Brain microvascular endothelial cell (primary cell): ENCODE data around the gene DTX4.

Experiments used
- DNase-seq: peaks from one replicate; pipeline ENCODE4 v3.0.0-alpha.2; 2020
- H3K27ac ChIP-seq: fragments of 250-450 bp; sonication (Bioruptor Pico); 2 replicates; pipeline ENCODE4 v1.5.1; 2020; ENCODE audit warnings: mild to moderate bottlenecking, moderate library complexity
- H3K27me3 ChIP-seq: fragments of 250-450 bp; sonication (Bioruptor Pico); replicated peaks from 2 replicates; pipeline ENCODE4 v1.5.1; 2020; ENCODE audit warnings: mild to moderate bottlenecking
- H3K36me3 ChIP-seq: fragments of 250-450 bp; sonication (Bioruptor Pico); replicated peaks from 2 replicates; pipeline ENCODE4 v1.5.1; 2020; ENCODE audit warnings: mild to moderate bottlenecking
- H3K4me3 ChIP-seq: 2 replicates; pipeline ENCODE4 v1.5.1; 2011; ENCODE audit warnings: low read depth, mild to moderate bottlenecking, control low read depth, low read length, moderate library complexity
- in situ Hi-C: cut with HindIII; loops from 2 replicates; pipeline ENCODE4 v1.10.0; 2017; ENCODE audit warnings: low sequenced_read_pairs, low pct_ligation_motif_present
- TF ChIP-seq, protein P1 (sequence below): IDR thresholded peaks from 2 replicates; pipeline ENCODE4 v1.5.1; 2011; ENCODE audit warnings: low read depth, mild to moderate bottlenecking, moderate library complexity, low read length, control low read depth, inconsistent platforms; ENCODE audit errors: missing control alignments

DTX4 gene

DNA sequence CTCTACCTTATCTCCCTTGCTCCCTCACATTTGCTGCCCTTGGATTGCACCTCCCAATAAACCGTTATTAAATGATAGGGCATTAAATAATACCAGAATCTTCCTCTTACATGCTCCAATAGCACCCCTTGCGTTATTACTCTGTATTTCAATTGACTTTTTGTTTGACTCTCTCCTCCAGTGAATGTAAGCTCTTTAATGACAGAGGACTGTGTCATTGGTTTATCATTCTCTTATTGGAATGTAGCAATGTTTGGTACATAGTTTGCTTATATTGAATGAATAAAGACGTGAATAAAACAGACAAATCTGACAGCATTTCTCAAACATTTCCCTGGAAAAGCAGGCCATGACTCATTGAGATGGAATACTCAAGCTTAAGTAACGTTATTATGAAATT lies 49.5 kb downstream of the DTX4 start:
- no peaks in the 10 kb centered on the region for H3K36me3 ChIP-seq
- DNase-seq = peak; percentile 39
- H3K27ac ChIP-seq = no peak overlapping the region
- H3K27me3 ChIP-seq = no peaks in the 10 kb centered on the region
- TF ChIP-seq, protein P1, sequence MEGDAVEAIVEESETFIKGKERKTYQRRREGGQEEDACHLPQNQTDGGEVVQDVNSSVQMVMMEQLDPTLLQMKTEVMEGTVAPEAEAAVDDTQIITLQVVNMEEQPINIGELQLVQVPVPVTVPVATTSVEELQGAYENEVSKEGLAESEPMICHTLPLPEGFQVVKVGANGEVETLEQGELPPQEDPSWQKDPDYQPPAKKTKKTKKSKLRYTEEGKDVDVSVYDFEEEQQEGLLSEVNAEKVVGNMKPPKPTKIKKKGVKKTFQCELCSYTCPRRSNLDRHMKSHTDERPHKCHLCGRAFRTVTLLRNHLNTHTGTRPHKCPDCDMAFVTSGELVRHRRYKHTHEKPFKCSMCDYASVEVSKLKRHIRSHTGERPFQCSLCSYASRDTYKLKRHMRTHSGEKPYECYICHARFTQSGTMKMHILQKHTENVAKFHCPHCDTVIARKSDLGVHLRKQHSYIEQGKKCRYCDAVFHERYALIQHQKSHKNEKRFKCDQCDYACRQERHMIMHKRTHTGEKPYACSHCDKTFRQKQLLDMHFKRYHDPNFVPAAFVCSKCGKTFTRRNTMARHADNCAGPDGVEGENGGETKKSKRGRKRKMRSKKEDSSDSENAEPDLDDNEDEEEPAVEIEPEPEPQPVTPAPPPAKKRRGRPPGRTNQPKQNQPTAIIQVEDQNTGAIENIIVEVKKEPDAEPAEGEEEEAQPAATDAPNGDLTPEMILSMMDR = no peak
- in situ Hi-C loops = no loop called here
- H3K4me3 ChIP-seq = no peak overlapping the region

DNA sequence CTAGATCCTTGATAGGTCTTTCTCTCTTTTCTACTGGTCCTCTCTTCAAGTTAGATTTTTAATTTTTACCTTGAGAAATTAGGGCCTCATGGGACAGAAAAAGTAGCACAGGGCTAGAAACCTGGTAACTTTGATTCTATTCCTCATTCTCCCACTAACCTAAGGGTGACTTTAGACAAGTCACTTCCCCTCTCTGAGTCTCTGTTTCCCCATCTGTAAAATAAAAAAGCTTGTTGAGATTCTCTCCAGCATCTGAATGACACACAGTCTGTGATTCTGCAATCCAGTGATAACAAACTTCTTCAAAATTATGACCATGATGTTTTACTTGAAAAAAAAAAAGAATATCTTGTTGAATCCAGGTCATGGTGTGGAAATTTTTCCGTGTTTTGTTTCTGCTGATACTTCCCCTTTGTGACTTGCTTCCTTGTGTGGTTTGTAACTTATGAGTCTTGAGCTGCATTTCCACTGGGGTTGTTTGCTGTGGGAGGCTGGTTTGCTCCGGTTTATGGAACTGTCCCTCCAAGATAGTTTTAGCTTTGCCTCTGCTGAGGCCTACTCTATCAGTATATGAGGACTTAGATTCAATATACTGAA lies 50.6 kb downstream of the DTX4 start:
- no peak for DNase-seq
- in situ Hi-C loops = no loop called here

DNA sequence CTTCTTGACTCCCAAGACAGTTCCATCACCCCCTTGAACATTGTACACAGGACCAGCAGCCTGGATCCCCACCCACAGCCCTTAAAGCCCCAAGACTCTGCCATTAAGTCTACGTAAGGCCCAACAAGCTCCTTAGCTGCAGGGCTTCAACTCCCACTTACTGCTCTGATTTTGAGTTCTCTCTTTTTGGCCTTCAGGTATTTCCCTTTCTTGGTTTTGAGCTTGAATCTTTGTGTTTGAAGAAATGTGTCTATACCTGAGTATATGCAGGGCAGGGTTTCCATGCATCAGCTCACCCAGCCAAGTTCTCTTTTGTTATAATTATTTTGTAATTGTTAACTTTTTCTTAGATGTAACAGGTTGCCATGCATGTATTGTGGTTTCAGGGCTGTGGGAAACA lies 51.2 kb downstream of the DTX4 start:
- in situ Hi-C loops = no loop called here
- TF ChIP-seq, protein P1 = no peak
- DNase-seq = no peak
- H3K4me3 ChIP-seq = no peak overlapping the region
- H3K27me3 ChIP-seq = no peaks in the 10 kb centered on the region
- no peaks in the 10 kb centered on the region for H3K36me3 ChIP-seq
- H3K27ac ChIP-seq = no peak overlapping the region

More for the DNA sequence above, 50.6 kb downstream of the DTX4 start:
- TF ChIP-seq, protein P1 = no peak
- H3K27me3 ChIP-seq = no peaks in the 10 kb centered on the region
- H3K27ac ChIP-seq = no peak overlapping the region
- no peak overlapping the region for H3K4me3 ChIP-seq
- H3K36me3 ChIP-seq = no peaks in the 10 kb centered on the region

DNA sequence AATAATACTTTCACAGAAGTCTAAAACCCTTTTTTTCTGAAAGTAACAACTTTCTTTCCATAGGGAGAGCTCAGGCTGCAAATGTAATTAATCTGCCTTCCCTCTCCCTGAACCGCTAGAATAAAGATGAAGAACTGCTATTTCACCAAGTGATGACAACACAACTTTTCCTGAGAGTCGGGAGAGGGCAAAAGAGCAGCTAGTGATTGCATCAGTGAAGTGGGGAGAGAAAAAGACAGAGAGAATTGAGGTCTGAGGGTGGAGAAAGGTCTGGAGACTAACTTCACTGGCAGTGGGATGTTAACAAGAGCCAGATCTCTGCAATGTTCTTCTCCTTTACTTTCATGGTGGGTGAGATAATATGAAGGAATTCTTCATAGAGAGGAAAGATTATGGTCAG lies 51.7 kb downstream of the DTX4 start:
- no peak overlapping the region for H3K4me3 ChIP-seq
- in situ Hi-C loops = no loop called here
- DNase-seq = no peak
- H3K27me3 ChIP-seq = no peaks in the 10 kb centered on the region
- no peaks in the 10 kb centered on the region for H3K36me3 ChIP-seq
- no peak overlapping the region for H3K27ac ChIP-seq
- TF ChIP-seq, protein P1 = no peak

DNA sequence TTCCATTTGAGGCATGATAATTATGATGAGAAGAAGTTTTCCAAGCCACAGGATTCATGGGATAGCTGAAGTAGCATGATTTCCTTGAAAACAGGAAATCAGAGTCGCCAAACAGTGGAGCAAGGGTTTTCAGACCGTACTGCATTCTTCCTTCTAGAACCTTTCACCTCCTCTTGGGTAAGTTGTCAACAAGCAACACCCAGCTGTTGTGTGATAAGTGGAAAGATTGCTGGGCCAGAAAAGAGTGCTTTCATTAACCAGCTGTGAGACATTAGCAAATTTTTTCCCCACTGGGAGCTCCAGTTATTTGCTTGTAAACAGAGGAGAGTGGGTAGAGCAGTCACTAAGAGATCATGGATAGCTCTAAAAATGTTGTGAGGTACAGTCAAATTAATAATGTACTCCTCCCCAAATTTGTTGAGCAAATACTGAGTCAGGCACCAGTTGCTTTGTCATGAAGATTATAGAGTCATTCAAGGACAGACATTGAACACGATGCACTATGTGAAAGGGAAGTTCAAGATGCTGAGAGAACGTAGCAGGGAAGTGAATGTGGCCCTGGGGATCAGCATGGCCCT lies 52.5 kb downstream of the DTX4 start:
- Histone ChIP-seq H3K4me3 (no peak overlapping the region), H3K36me3 (no peaks in the 10 kb centered on the region), H3K27ac (no peak overlapping the region), H3K27me3 (no peaks in the 10 kb centered on the region)
- TF ChIP-seq, protein P1 = no peak
- in situ Hi-C loops = no loop called here
- DNase-seq = no peak

DNA sequence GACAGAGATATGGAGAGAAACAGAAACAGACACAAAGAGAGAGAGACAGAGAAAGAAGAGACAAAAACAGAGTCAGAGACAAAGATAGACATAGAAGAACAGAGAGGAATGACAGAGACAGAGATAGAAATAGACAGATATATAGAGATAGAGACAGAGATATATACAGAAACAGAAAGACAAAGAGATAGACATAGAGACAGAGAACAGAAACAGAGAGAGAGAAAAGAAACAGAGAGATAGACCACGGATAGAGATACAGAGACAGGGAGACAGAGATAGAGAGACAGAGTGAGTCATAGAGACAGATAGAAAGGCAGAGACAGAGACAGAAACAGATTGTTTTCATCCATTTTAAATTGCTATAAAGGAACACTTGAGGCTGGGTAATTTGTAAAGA lies 53.1 kb downstream of the DTX4 start:
- in situ Hi-C loops = no loop called here
- Histone ChIP-seq H3K36me3 (no peaks in the 10 kb centered on the region), H3K4me3 (no peak overlapping the region), H3K27ac (no peak overlapping the region), H3K27me3 (no peaks in the 10 kb centered on the region)
- TF ChIP-seq, protein P1 = no peak
- DNase-seq = no peak
